Neuronal stem cell (in vitro differentiated cells): Measurements from ENCODE around the gene HRG.

ENCODE experiments used
- DNase-seq: peaks from one replicate; pipeline ENCODE4 v3.0.0-alpha.2; 2013; ENCODE audit warnings: low spot score
- H2AFZ ChIP-seq: one replicate; pipeline ENCODE4 v1.6.1; 2013; ENCODE audit warnings: mild to moderate bottlenecking, low read length, inconsistent platforms
- H2AK5ac ChIP-seq: 2 replicates; pipeline ENCODE4 v1.6.1; 2013; ENCODE audit warnings: low read depth, mild to moderate bottlenecking, inconsistent platforms, low read length, moderate library complexity, mixed read lengths
- H2BK120ac ChIP-seq: 2 replicates; pipeline ENCODE4 v1.6.1; 2013; ENCODE audit warnings: low read depth, mild to moderate bottlenecking, inconsistent platforms, low read length, moderate library complexity, mixed read lengths
- H2BK12ac ChIP-seq: one replicate; pipeline ENCODE4 v1.6.1; 2013; ENCODE audit warnings: low read length, inconsistent platforms
- H2BK15ac ChIP-seq: 2 replicates; pipeline ENCODE4 v1.6.1; 2013; ENCODE audit warnings: mild to moderate bottlenecking, low read length, inconsistent platforms, mixed read lengths
- H2BK5ac ChIP-seq: one replicate; pipeline ENCODE4 v1.6.1; 2013; ENCODE audit warnings: inconsistent platforms, mild to moderate bottlenecking, low read length, moderate library complexity
- H3K14ac ChIP-seq: one replicate; pipeline ENCODE4 v1.6.1; 2013; ENCODE audit warnings: low read length, inconsistent platforms
- H3K18ac ChIP-seq: 2 replicates; pipeline ENCODE4 v1.6.1; 2013; ENCODE audit warnings: low read length, inconsistent platforms
- H3K23ac ChIP-seq: 2 replicates; pipeline ENCODE4 v1.6.1; 2013; ENCODE audit warnings: low read depth, mild to moderate bottlenecking, mixed read lengths, low read length, inconsistent platforms; ENCODE audit not compliant: poor library complexity
- H3K27ac ChIP-seq: replicated peaks from 3 replicates; pipeline ENCODE4 v1.5.1; 2013; ENCODE audit warnings: low read length, inconsistent platforms
- H3K27me3 ChIP-seq, 3 experiments: 2 replicates each; pipeline ENCODE4 v1.6.1; 2013; ENCODE audit warnings: low read length in 3 of 3, mild to moderate bottlenecking in 2 of 3, inconsistent platforms in 1 of 3, low read depth in 1 of 3, mixed read lengths in 1 of 3, moderate library complexity in 1 of 3; ENCODE audit not compliant: control insufficient read depth in 3 of 3, insufficient read depth in 3 of 3
- H3K36me3 ChIP-seq, 2 donors: replicated peaks in 1 of 2; 2 replicates each; pipeline ENCODE4 v1.6.1; 2013; ENCODE audit warnings: low read length in 2 of 2; ENCODE audit not compliant: control insufficient read depth in 2 of 2, insufficient read depth in 2 of 2
- H3K4ac ChIP-seq: 2 replicates; pipeline ENCODE4 v1.6.1; 2013; ENCODE audit warnings: inconsistent platforms, mild to moderate bottlenecking, low read length, moderate library complexity
- H3K4me1 ChIP-seq, 2 donors: 1 replicate in 1 of 2; 2 replicates in 1 of 2; pipeline ENCODE4 v1.6.1; 2013; ENCODE audit warnings: low read length in 2 of 2, low read depth in 1 of 2; ENCODE audit not compliant: control insufficient read depth in 2 of 2, insufficient read depth in 1 of 2
- H3K4me2 ChIP-seq: one replicate; pipeline ENCODE4 v1.6.1; 2013; ENCODE audit warnings: mild to moderate bottlenecking, low read length, inconsistent platforms; ENCODE audit not compliant: insufficient read depth, poor library complexity, severe bottlenecking
- H3K4me3 ChIP-seq, 2 donors: 2 replicates each; pipeline ENCODE4 v1.5.1; 2013; ENCODE audit warnings: low read length in 2 of 2, mild to moderate bottlenecking in 2 of 2, inconsistent platforms in 1 of 2, moderate library complexity in 1 of 2
- H3K79me1 ChIP-seq: one replicate; pipeline ENCODE4 v1.6.1; 2013; ENCODE audit warnings: low read depth, mild to moderate bottlenecking, inconsistent platforms, low read length, moderate library complexity
- H3K9ac ChIP-seq: one replicate; pipeline ENCODE4 v1.6.1; 2013; ENCODE audit warnings: mild to moderate bottlenecking, low read depth, low read length, inconsistent platforms; ENCODE audit not compliant: poor library complexity
- H3K9me3 ChIP-seq, 2 donors: replicated peaks in 1 of 2; 2 replicates each; pipeline versions ENCODE3 to v1.6.1; 2013; ENCODE audit warnings: low read length in 2 of 2, mild to moderate bottlenecking in 2 of 2, inconsistent platforms in 1 of 2, low read depth in 1 of 2, mixed read lengths in 1 of 2, moderate library complexity in 1 of 2; ENCODE audit not compliant: control insufficient read depth in 2 of 2, insufficient read depth in 1 of 2
- H4K8ac ChIP-seq: one replicate; pipeline ENCODE4 v1.6.1; 2013; ENCODE audit warnings: low read depth, mild to moderate bottlenecking, inconsistent platforms, low read length, moderate library complexity
- H4K91ac ChIP-seq: one replicate; pipeline ENCODE4 v1.6.1; 2013; ENCODE audit warnings: low read length, low read depth, mild to moderate bottlenecking, inconsistent platforms; ENCODE audit not compliant: poor library complexity
- WGBS, 2 donors: extraction: QIAGEN DNeasy Blood & Tissue Kit; methylation state at CpG; one replicate each; pipeline ENCODE4 v1.1.7; 2013; ENCODE audit warnings: missing lambda C conversion rate in 2 of 2, mixed read lengths in 1 of 2; ENCODE audit not compliant: insufficient read length in 2 of 2, insufficient replicate concordance in 1 of 2; ENCODE audit errors: extremely low coverage in 2 of 2; 5-methylcytosine and 5-hydroxymethylcytosine counted together

Gene HRG

DNA sequence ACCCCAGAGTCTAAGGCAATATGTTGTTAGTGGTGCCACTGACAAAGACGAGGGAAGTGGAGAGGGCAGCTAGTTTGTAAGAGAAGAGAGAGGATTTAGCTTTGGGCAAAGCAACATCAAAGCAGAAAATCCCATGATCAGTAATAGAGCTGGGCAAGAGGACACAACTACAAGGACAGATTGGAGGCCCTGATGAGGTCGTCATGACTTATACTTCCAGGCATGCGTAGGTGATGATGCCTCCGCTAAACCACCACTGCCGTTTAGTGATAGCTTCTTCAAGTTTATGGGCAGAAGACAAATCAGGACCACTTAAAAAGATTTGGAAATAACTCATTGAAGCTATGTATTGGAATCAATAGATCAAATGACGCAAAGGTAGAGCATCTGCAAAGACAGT, 2.6 kb downstream of the HRG start:
- no CpG with 5 or more reads among the region's 6 CpGs for WGBS, 2 donors
- Histone ChIP-seq H3K18ac (no peak overlapping the region), H3K9me3 (no peaks in the 10 kb centered on the region), H3K4me3 (no peak overlapping the region), H3K79me1 (no peaks in the 10 kb centered on the region), H3K27ac (no peak overlapping the region), H3K27me3 (peaks cover 0 to 2% (median 0%) of the 10 kb centered on the region in 3 experiments), H3K4ac (no peak overlapping the region), H3K4me2 (no peak overlapping the region), H3K9ac (no peak overlapping the region), H3K4me1 (peaks cover 5 to 11% of the 10 kb centered on the region in 2 donors), H2BK12ac (no peak overlapping the region), H2BK120ac (no peak overlapping the region), H2BK5ac (no peak overlapping the region), H2AK5ac (no peak overlapping the region), H3K23ac (no peak overlapping the region), H2BK15ac (no peak overlapping the region), H4K8ac (no peak overlapping the region), H4K91ac (no peak overlapping the region), H3K36me3 (no peaks in the 10 kb centered on the region), H3K14ac (no peak overlapping the region), H2AFZ (no peak overlapping the region)
- DNase-seq, result no peak

GRCh38 chr3:186669378-186670084, 3.7 kb downstream of the HRG start:
- Histone ChIP-seq H3K9me3 (no peaks in the 10 kb centered on the region), H3K27me3 (peaks cover 0 to 2% (median 0%) of the 10 kb centered on the region in 3 experiments), H2BK12ac (no peak overlapping the region), H2AK5ac (no peak overlapping the region), H3K18ac (no peak overlapping the region), H3K36me3 (no peaks in the 10 kb centered on the region), H3K9ac (no peak overlapping the region), H3K79me1 (no peaks in the 10 kb centered on the region), H4K8ac (no peak overlapping the region), H3K14ac (no peak overlapping the region), H3K27ac (no peak overlapping the region), H4K91ac (no peak overlapping the region), H3K4me1 (peaks cover 1 to 4% of the 10 kb centered on the region in 2 donors), H2BK5ac (no peak overlapping the region), H2AFZ (no peak overlapping the region), H2BK120ac (no peak overlapping the region), H3K4ac (no peak overlapping the region), H3K4me3 (no peak overlapping the region), H3K23ac (no peak overlapping the region), H2BK15ac (no peak overlapping the region), H3K4me2 (no peak overlapping the region)
- no CpG with 5 or more reads among the region's 2 CpGs for WGBS, 2 donors
- DNase-seq, result no peak

DNA sequence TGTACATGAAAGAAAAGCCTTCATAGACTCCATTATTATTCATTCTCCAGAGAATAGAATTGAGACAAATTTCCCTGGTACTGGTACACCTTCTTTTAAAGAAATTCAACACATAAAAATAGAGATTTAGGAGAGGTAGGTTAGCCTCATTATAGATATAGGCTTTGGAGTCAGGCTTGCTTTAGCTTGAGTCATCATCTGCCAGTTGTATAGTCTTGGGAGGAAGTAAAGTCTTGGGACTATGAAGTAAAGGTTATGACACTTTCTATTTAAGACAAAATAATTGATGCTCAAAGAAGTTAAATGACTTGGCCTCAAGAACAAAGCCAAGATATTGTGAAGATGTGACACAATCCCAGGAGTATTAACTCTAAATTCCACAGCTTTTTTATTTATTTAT, 4.3 kb downstream of the HRG start:
- Histone ChIP-seq H3K23ac (no peak overlapping the region), H2AFZ (no peak overlapping the region), H3K4me3 (no peak overlapping the region), H2BK15ac (no peak overlapping the region), H3K27me3 (peaks cover 0 to 2% (median 0%) of the 10 kb centered on the region in 3 experiments), H3K18ac (no peak overlapping the region), H2BK12ac (no peak overlapping the region), H3K14ac (no peak overlapping the region), H3K4me2 (no peak overlapping the region), H3K79me1 (no peaks in the 10 kb centered on the region), H2AK5ac (no peak overlapping the region), H2BK120ac (no peak overlapping the region), H3K4me1 (peaks cover 0 to 2% of the 10 kb centered on the region in 2 donors), H3K27ac (no peak overlapping the region), H2BK5ac (no peak overlapping the region), H3K4ac (no peak overlapping the region), H4K8ac (no peak overlapping the region), H3K9ac (no peak overlapping the region), H3K9me3 (no peaks in the 10 kb centered on the region), H4K91ac (no peak overlapping the region), H3K36me3 (no peaks in the 10 kb centered on the region)
- no peak for DNase-seq

DNA sequence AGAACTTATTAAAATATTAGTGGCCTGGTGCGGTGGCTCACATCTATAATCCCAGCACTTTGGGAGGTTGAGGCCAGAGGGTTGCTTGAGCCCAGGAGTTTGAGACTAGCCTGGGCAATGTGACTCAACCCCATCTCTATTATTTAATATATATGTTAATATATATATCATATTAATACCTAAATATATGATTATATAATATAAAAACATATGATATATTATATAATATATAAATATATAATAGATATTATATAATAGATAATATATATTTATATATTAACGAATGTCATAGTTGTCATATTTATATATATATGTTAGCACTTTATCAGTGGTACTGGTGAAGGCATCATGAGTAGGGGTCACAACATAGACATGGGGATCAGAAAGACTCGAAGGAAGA, 5.2 kb downstream of the HRG start:
- H2BK12ac ChIP-seq, result no peak overlapping the region

More for the DNA sequence above, 5.2 kb downstream of the HRG start:
- no peak overlapping the region for H2AK5ac ChIP-seq
- no peak overlapping the region for H3K27ac ChIP-seq
- no peak overlapping the region for H4K91ac ChIP-seq
- H3K14ac ChIP-seq, result no peak overlapping the region
- H3K27me3 ChIP-seq, result peaks cover 0 to under 1% (median 0%) of the 10 kb centered on the region in 3 experiments
- H2BK5ac ChIP-seq, result no peak overlapping the region
- no peak overlapping the region for H3K4me3 ChIP-seq
- no peaks in the 10 kb centered on the region for H3K4me1 ChIP-seq
- no peak overlapping the region for H2BK120ac ChIP-seq
- H2BK15ac ChIP-seq, result no peak overlapping the region
- DNase-seq, result no peak
- 100% methylated on average over 1 of the region's 3 CpGs; no CpG with 5 or more reads in 1 of the 2 donors for whole genome bisulfite sequencing, 2 donors
- no peak overlapping the region for H3K4ac ChIP-seq
- no peak overlapping the region for H3K9ac ChIP-seq
- no peaks in the 10 kb centered on the region for H3K79me1 ChIP-seq
- H3K4me2 ChIP-seq, result no peak overlapping the region
- no peaks in the 10 kb centered on the region for H3K9me3 ChIP-seq
- H3K23ac ChIP-seq, result no peak overlapping the region
- no peak overlapping the region for H2AFZ ChIP-seq
- H4K8ac ChIP-seq, result no peak overlapping the region
- no peak overlapping the region for H3K18ac ChIP-seq
- H3K36me3 ChIP-seq, result no peaks in the 10 kb centered on the region
